G401.6 (cell line): ENCODE results near the gene AP2A2.

Source experiments
- FAIRE-seq: peaks from 2 replicates; lab custom pipeline; 2012; peaks lifted over from hg19 to GRCh38; lab: Jason Lieb, UNC

The AP2A2 gene

GRCh38 chr11:925496-926301 is at the start of gene AP2A2:
AP2A2 (plus strand) TSS chr11:925870; CDS start chr11:926022, 152 bp downstream.
- FAIRE-seq: no peak

DNA sequence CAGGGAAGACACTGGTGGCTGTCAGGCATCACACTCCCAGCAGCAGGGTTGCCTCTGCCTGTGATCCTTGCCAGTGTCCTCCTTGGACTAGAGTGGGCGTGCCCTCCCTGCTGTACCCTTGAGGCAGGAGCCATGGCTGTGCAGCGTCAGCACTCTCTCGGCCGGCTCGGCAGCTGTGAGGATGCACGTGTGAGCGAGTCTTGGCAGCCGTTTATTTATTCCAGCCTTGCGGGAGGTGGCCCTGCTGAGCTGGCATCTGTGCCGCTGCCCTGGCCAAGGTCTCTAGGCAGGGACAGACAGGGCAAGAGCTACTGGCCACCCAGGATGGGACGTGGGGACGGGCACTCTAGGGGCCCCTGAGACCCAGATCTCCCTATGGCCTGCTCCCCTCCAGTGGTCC is 49.1 kb upstream of the AP2A2 start:
- FAIRE-seq: no peak

- no peak for FAIRE-seq
Measured at GRCh38 chr11:877565-877964, 48.1 kb upstream of the AP2A2 start.

GRCh38 chr11:880447-880846 is 45.2 kb upstream of the AP2A2 start:
- no peak for FAIRE-seq

DNA sequence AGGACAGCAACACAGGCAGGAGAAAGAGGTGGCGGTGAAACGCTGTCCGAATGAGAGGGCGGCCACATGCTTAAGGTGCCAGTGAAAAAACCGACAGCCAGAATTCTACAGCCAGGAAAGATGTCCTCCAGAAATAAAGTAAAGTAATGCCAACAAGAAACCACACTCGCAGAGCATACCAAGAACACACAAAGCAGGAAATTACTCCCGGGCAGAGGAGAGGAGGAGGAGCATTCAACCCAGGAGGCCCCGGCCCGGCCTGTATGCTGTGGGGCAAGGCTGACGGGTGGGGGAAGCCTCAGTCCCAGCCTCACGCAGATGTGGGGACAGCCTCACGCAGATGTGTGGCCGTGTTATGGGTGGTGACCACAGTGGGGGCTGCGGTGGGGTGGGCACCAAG is 43.1 kb upstream of the AP2A2 start:
- FAIRE-seq: no peak

DNA sequence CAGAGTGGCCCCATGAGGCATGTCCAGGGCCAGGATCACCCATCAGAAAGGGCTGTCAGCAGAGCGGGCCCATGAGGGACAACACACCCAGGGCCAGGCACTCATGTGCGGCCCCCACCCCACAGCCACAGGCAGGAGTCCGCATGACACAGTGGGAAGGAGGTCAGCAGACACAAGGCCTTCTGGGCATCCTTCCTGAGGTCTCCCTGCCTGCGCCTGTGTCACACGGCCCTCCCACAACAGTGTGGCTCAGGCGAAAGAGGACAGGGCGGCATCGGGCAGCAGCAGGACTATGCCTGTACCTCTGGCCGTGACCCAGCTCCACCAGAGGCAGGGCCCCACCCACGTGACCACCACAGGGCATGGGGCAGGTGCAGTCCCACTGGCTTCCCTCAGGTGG is 42.1 kb upstream of the AP2A2 start:
- FAIRE-seq: no peak

DNA sequence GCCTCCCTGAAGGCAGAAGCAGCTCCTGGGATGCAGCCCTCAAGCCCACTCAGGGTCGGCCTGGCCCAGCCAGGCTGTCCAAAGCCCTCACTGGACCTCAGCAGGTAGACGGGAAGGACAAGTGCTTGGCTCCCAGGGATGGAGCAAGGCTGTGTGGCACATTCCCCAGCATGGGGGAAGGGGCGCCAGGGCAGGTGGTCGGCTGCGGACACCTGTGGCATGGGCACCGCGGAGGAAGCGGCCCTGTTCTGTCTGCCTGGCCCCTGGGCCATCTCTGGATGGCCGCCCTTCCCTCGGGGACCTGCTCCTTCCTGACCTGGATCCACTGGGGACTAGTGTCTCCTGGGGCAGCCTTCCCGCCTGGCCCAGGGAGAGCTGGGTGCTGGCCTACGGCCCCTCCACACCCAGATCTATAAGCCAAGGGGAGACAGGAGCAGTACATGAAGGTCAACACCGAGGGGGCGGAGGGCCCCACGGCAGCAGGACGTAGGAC is 41.0 kb upstream of the AP2A2 start:
- FAIRE-seq: no peak

DNA sequence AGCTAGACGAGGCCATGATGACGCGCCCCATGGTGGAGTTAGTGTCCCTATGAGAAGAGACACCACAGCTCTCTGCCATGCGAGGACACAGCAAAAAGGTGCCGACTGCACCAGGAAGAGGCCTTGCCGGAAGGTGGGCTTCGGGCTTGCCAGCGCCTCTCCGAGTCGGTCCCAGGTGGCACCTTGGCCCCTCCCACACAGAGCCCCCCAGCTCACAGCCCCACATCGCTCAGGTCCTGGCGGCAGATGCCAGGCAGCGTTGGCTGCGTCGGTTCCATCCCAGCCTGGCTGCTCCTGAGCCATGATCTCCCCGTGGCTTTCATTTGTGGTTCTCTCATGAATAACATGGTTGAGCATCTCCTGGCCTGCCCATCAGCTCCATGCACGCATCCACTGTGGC is 39.1 kb upstream of the AP2A2 start:
- no peak for FAIRE-seq

- no peak for FAIRE-seq
Measured at GRCh38 chr11:887589-887988, 38.1 kb upstream of the AP2A2 start.

- FAIRE-seq: no peak
Measured at GRCh38 chr11:888310-889212, 37.1 kb upstream of the AP2A2 start.

- FAIRE-seq: no peak
Measured at GRCh38 chr11:889257-889656, 36.4 kb upstream of the AP2A2 start.

DNA sequence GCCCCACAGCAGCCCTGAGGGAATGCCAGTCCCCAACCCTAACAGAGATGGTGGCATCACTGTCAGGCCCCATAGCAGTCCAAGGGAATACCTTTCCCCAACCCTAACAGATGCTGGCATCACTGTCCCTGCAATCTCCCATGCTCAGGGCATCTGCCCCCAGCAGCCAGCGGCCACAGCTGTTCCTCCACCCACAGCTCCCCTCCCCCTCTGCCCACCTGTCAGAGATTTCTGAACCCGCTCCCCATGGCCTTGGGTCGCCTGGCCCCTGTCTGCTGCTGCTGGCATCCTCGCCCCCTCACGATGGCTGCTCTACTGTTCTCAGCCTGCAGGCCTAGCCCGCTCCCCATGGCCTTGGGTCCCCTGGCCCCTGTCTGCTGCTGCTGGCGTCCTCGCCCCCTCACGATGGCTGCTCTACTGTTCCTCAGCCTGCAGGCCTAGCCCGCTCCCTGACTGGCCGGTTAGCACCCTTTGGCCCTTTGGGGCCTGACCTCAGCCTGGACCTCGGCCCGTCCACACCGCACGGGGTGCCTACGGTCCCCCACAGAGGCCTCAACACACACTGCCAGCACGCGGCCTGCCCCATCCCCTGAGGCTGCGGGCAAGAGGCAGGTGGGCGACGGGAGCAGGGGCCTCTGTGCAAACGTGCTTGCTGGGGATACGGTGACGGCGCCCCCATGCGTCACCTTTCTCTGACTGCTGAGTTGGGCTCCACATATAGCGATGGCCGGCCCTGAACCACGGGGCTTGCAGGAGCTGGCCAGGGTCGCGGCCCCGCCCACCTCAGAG is 35.8 kb upstream of the AP2A2 start:
- no peak for FAIRE-seq

DNA sequence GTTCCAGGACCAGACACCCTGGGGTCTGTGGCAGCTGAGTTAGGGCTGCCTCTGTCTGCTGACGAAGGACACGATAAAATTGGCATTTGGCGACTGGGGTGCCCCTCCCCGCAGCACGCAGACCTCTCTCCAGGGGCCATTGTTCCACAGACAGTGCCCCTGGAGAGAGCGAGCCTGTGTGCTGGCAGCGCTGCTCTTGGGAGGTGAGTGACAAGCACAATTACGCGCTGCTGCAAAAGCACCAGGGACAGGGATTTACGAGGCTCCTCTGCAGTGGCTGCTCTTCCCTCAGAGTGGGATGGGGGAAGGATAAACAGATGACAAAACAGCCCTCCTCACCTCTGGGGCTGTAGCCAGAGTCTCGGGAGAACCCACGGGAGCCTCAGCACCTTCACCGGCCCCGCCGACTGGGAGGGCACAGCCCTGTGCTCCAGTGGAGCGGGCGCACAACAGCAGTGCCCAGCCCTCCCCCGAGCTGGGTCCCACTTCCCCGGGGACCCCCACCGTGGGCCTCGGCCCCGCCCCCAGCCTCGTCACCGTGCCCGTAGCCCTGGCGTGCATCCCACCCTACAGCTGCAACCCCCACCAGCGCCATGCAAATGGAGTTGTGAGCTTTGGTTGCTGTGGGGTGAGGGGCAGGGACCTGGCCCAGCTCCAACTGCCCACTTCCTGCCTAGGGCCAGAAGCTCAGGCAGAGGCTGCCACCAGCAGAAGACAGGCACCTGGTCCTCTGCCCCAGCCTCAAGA is 34.7 kb upstream of the AP2A2 start:
- no peak for FAIRE-seq

DNA sequence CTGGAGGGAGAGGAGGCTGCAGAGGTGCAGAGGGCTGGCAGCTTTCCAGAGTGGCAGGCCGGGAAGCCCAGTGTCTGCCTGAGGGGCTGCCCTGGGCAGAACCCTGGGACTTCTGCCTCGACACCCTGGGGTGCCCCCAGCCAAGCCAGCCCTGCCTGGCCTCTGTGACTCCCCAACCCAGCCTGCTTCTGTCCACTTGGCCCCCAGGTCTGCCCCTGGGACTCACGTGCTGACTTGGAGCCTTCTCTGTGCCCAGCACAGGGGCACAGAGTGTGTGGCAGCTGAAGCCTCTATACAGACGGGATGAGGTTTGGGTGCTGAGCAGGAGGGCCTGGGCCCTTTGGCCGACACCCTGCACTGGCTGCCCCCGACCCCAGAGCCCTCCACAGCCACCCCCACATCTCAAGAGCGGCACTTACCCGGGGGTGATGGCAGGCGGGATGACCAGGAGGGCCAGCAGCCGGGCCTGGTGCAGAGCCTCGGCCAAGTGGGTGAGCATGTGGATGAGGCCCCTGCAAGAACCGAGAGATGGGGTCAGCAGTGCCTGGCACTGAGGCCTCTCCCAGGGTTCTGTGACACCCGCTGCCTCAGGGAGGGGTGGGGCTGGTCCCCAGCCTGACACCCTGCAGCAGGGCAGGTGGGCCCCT is 32.5 kb upstream of the AP2A2 start:
- no peak for FAIRE-seq

DNA sequence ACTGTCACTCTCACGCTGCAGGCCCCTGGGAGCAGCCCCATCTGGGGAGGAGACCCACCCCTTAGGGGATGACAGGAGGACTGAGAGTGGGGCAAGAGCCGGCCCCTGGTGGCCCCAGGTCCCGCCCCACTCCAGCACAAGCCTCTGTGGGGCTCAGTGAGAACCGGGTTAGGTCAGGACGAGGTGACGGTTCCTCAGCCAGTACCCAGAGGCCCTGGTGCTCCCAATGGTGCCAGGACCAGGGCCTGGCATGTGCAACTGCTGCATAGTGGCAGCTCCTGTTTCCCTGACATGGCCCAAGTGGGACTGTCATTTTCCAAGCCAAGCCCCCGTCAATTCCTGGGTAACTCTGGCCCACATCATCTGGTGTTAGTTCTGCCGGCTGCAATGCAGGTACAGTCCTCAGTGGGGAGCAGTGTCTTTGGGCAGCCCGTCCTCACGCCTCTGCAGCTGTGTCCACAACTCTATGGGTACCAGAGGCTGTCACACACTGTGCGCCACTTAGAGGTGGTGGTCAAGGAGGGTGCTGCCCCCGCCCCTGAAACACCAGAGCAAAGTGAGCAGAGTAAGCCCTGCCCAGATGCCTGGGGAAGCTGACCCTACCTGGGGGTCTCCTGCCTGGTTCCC is 31.0 kb upstream of the AP2A2 start:
- no peak for FAIRE-seq

DNA sequence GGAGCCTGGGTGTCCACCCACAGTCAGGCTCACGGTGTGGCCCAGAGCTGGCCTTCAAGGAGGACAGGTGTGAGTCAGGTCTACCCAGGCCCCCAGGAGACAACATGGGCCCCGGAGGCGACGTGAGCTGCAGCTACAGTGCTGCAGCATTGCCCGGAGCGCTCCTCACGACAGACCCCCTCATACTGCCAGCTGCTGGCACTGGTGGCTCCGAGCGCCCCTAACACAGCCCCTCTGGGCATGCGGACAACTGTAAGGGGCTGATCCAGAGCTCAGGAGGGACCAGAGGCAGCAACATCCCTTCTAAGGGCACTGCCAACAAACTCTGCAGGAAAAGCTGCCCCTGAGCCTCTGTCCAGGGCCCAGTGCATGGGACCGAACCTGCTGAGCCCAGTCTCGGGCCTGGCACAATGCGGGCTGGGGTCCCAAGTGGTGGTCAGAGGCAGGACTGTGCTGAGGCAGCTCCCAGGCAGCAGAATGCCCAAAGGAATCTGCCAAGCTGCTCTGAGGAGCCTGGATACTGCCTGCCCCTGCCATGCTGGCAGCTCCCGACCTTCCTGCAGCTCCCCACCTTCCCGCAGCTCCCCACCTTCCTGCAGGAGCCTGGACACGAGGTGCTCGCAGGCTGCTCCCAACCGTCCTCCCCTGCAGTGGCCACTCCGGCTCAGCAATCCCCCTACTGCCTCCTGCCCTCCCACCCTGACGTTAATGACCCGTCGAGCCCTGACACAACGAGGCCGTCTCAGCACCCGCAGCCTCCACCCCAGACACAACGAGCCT is 30.1 kb upstream of the AP2A2 start:
- no peak for FAIRE-seq

GRCh38 chr11:897253-898142 is 28.2 kb upstream of the AP2A2 start:
- FAIRE-seq: no peak

GRCh38 chr11:898143-898511 is 27.5 kb upstream of the AP2A2 start:
- no peak for FAIRE-seq
